GM23248 (cell line): Measurements from ENCODE around the gene PTMA. TPM values are rescaled to one million over a fixed set of nuclear protein-coding genes. Genes with fewer than 3 reads are reported as not detected.

Experiments used
- DNase-seq: peaks from one replicate; pipeline ENCODE4 v3.0.0-alpha.2; 2015
- H2AFZ ChIP-seq: fragments of 200-600 bp; sonication (generic); 2 replicates; pipeline ENCODE4 v1.6.1; 2016; ENCODE audit warnings: antibody characterized with exemption
- H3F3A ChIP-seq: fragments of 200-600 bp; sonication (generic); 2 replicates; pipeline ENCODE4 v1.6.1; 2016; ENCODE audit warnings: mild to moderate bottlenecking, antibody characterized with exemption, mixed run types; ENCODE audit not compliant: insufficient read depth
- H3K27ac ChIP-seq: fragments of 200-600 bp; sonication (generic); 2 replicates; pipeline ENCODE4 v1.5.1; 2016; ENCODE audit warnings: mild to moderate bottlenecking
- H3K27me3 ChIP-seq: fragments of 200-600 bp; sonication (generic); replicated peaks from 2 replicates; pipeline ENCODE4 v1.6.1; 2016; ENCODE audit warnings: mild to moderate bottlenecking; ENCODE audit not compliant: insufficient read depth
- H3K36me3 ChIP-seq: fragments of 200-600 bp; sonication (generic); 2 replicates; pipeline ENCODE4 v1.6.1; 2016; ENCODE audit warnings: low read depth, mild to moderate bottlenecking
- H3K4me1 ChIP-seq: fragments of 200-600 bp; sonication (generic); 2 replicates; pipeline ENCODE4 v1.6.1; 2016; ENCODE audit warnings: mild to moderate bottlenecking; ENCODE audit not compliant: insufficient read depth
- H3K4me2 ChIP-seq: fragments of 200-600 bp; sonication (generic); one replicate; pipeline ENCODE4 v1.6.1; 2016; ENCODE audit warnings: mild to moderate bottlenecking; ENCODE audit not compliant: unreplicated experiment
- H3K4me3 ChIP-seq: fragments of 200-600 bp; sonication (generic); 2 replicates; pipeline ENCODE4 v1.5.1; 2016; ENCODE audit warnings: mild to moderate bottlenecking
- H3K79me2 ChIP-seq: fragments of 200-600 bp; sonication (generic); 2 replicates; pipeline ENCODE4 v1.6.1; 2016; ENCODE audit warnings: mild to moderate bottlenecking; ENCODE audit not compliant: insufficient read depth
- H3K9ac ChIP-seq: fragments of 200-600 bp; sonication (generic); 2 replicates; pipeline ENCODE4 v1.6.1; 2016; ENCODE audit warnings: mild to moderate bottlenecking
- H3K9me2 ChIP-seq: fragments of 200-600 bp; sonication (generic); 2 replicates; pipeline ENCODE4 v1.6.1; 2016; ENCODE audit warnings: mixed run types, mild to moderate bottlenecking, moderate library complexity; ENCODE audit not compliant: insufficient read depth
- H3K9me3 ChIP-seq: fragments of 200-600 bp; sonication (generic); one replicate; pipeline ENCODE4 v1.6.1; 2017; ENCODE audit warnings: low read depth
- H4K20me1 ChIP-seq: fragments of 200-600 bp; sonication (generic); 2 replicates; pipeline ENCODE4 v1.6.0; 2016; ENCODE audit not compliant: insufficient read depth
- EZH2 ChIP-seq: fragments of 200-600 bp; sonication (generic); IDR thresholded peaks from 2 replicates; pipeline ENCODE4 v1.6.1; 2018; ENCODE audit warnings: antibody characterized with exemption, mild to moderate bottlenecking; ENCODE audit not compliant: insufficient read depth, poor library complexity, severe bottlenecking
- EZH2phosphoT487 ChIP-seq: fragments of 200-600 bp; sonication (generic); IDR thresholded peaks from 2 replicates; pipeline ENCODE4 v1.6.1; 2018; ENCODE audit warnings: antibody characterized with exemption, moderate library complexity, mild to moderate bottlenecking, low read depth; ENCODE audit not compliant: insufficient read depth
- WGBS, 2 experiments: methylation state at CpG; one replicate each; pipeline ENCODE4 v1.1.6; 2015 to 2017; ENCODE audit warnings: low lambda C conversion rate in 2 of 2, low coverage in 1 of 2; ENCODE audit errors: missing lambda C conversion rate in 2 of 2; 5-methylcytosine and 5-hydroxymethylcytosine counted together
- in situ Hi-C: fragments of 300-500 bp; cut with MboI; formaldehyde crosslinking; loops from 2 replicates; pipeline ENCODE4 v1.15.0; 2020
- polyA plus RNA-seq: library from polyadenylated mRNA; unstranded; fragments of >200 nt; fragmentation: Nextera tagmentation; extraction: Ambion mirVana; gene quantifications from 2 replicates; pipeline ENCODE4 v1.2.1, GENCODE V29; 2016
- total RNA-seq: library from RNA; depleted of rRNA; stranded (reverse); fragments of >200 nt; shearing (Covaris generic); gene quantifications from 2 replicates; pipeline ENCODE4 v1.2.3, GENCODE V29; 2014

Gene PTMA
- total and polyA plus RNA-seq, 2 experiments from 2014 or later = 318 to 570 TPM

GRCh38 chr2:231665245-231666170 lies 42.8 kb upstream of the PTMA start:
- H3K36me3 ChIP-seq = no peaks in the 10 kb centered on the region
- no peak for TF ChIP-seq EZH2phosphoT487
- TF ChIP-seq EZH2 = no peak
- H3K79me2 ChIP-seq = no peaks in the 10 kb centered on the region
- no peaks in the 10 kb centered on the region for H4K20me1 ChIP-seq
- H3K27ac ChIP-seq = peak overlapping the region; percentile 91
- WGBS, 2 experiments = 82 to 86% methylated on average over 20 of the region's 20 CpGs
- H3K9me2 ChIP-seq = no peaks in the 10 kb centered on the region
- H3K4me1 ChIP-seq = peaks cover 5% of the 10 kb centered on the region; the same call in 1 of the 2 replicates
- H2AFZ ChIP-seq = no peak overlapping the region; the same call in 1 of the 2 replicates
- no peaks in the 10 kb centered on the region for H3K9me3 ChIP-seq
- in situ Hi-C loops = no loop called here
- H3K4me2 ChIP-seq = peak overlapping the region; percentile 17
- H3K27me3 ChIP-seq = no peaks in the 10 kb centered on the region
- 0 out of 2 replicates have a peak, but pooled peaks cover 5% of the 10 kb centered on the region for H3F3A ChIP-seq
- DNase-seq = no peak
- H3K9ac ChIP-seq = peak overlapping the region; percentile 96
- peak overlapping the region; percentile 81 for H3K4me3 ChIP-seq

- Histone ChIP-seq H3K4me2 (peak overlapping the region; percentile 94), H4K20me1 (no peaks in the 10 kb centered on the region), H3F3A (0 out of 2 replicates have a peak, but pooled peaks cover 5% of the 10 kb centered on the region), H3K79me2 (no peaks in the 10 kb centered on the region), H3K27me3 (no peaks in the 10 kb centered on the region), H3K36me3 (no peaks in the 10 kb centered on the region), H3K9ac (peak overlapping the region; percentile 96), H3K9me2 (no peaks in the 10 kb centered on the region), H3K27ac (peak overlapping the region; percentile 91), H2AFZ (peak overlapping the region; percentile 84), H3K4me3 (peak overlapping the region; percentile 81), H3K9me3 (no peaks in the 10 kb centered on the region), H3K4me1 (peaks cover 5% of the 10 kb centered on the region; the same call in 1 of the 2 replicates)
- WGBS, 2 experiments = 3 to 6% methylated on average over 27 to 32 of the region's 32 CpGs
- DNase-seq = peak; percentile 97
- in situ Hi-C loops = no loop called here
- TF ChIP-seq EZH2 (no peak), EZH2phosphoT487 (no peak)
These were observed 41.9 kb upstream of the PTMA start for GRCh38 chr2:231666171-231667095.

GRCh38 chr2:231667096-231667427 lies 41.3 kb upstream of the PTMA start:
- Histone ChIP-seq H3K27ac (peak overlapping the region; percentile 91), H3K4me1 (peaks cover 5% of the 10 kb centered on the region; the same call in 1 of the 2 replicates), H3F3A (0 out of 2 replicates have a peak, but pooled peaks cover 5% of the 10 kb centered on the region), H3K9ac (peak overlapping the region; percentile 96), H3K9me2 (no peaks in the 10 kb centered on the region), H3K27me3 (no peaks in the 10 kb centered on the region), H3K4me3 (peak overlapping the region; percentile 81), H3K79me2 (no peaks in the 10 kb centered on the region), H2AFZ (peak overlapping the region; percentile 84; the same call in 1 of the 2 replicates), H3K36me3 (no peaks in the 10 kb centered on the region), H3K4me2 (peak overlapping the region; percentile 94), H4K20me1 (no peaks in the 10 kb centered on the region), H3K9me3 (no peaks in the 10 kb centered on the region)
- in situ Hi-C loops = no loop called here
- DNase-seq = no peak
- WGBS, 2 experiments = 15 to 26% methylated on average over 8 to 11 of the region's 11 CpGs
- no peak for TF ChIP-seq EZH2phosphoT487
- TF ChIP-seq EZH2 = no peak

- Histone ChIP-seq H3K9me2 (no peaks in the 10 kb centered on the region), H3K27ac (no peak overlapping the region), H3K79me2 (no peaks in the 10 kb centered on the region), H4K20me1 (no peaks in the 10 kb centered on the region), H3K4me3 (no peak overlapping the region), H3K9ac (peak overlapping the region; percentile 96; the same call in 1 of the 2 replicates), H3K4me1 (peaks cover 5% of the 10 kb centered on the region; the same call in 1 of the 2 replicates), H3K36me3 (no peaks in the 10 kb centered on the region), H3F3A (0 out of 2 replicates have a peak, but pooled peaks cover 5% of the 10 kb centered on the region), H2AFZ (no peak overlapping the region), H3K4me2 (no peak overlapping the region), H3K9me3 (no peaks in the 10 kb centered on the region), H3K27me3 (no peaks in the 10 kb centered on the region)
- no peak for DNase-seq
- no peak for TF ChIP-seq EZH2
- 80 to 81% methylated on average over 7 of the region's 7 CpGs for WGBS, 2 experiments
- in situ Hi-C loops = no loop called here
These were observed 40.8 kb upstream of the PTMA start for GRCh38 chr2:231667496-231667895.
